A673 (cell line): Measurements from ENCODE around the gene CDC73. TPM values are rescaled to one million over a fixed set of nuclear protein-coding genes. Genes with fewer than 3 reads are reported as not detected.

ENCODE experiments used
- BruUV-seq: library from RNA; stranded (reverse); fragments of 400-500 nt; replicated peaks from 2 replicates; lab custom pipeline; 2021; lab: Mats Ljungman, UMichigan
- CTCF ChIA-PET: fragments of 300-600 bp; sonication (Branson Sonifier 250); formaldehyde crosslinking; loops from one replicate; lab custom pipeline; 2022; ENCODE audit warnings: antibody characterized with exemption; lab: Charles Lee
- POLR2A ChIA-PET: fragments of 300-600 bp; sonication (Branson Sonifier 250); formaldehyde crosslinking; loops from one replicate; lab custom pipeline; 2022; ENCODE audit warnings: antibody characterized with exemption; ENCODE audit not compliant: low non-redundant PET; lab: Charles Lee
- DNase-seq: peaks from one replicate; pipeline ENCODE4 v3.0.0-alpha.2; 2015; ENCODE audit warnings: low spot score
- H3K27ac ChIP-seq: fragments of 200-600 bp; sonication (generic); 2 replicates; pipeline ENCODE4 v1.5.1; 2016; ENCODE audit warnings: mixed run types, low read depth, mild to moderate bottlenecking, mixed read lengths, antibody characterized with exemption, low read length; ENCODE audit not compliant: poor library complexity, severe bottlenecking
- H3K27me3 ChIP-seq: fragments of 200-600 bp; sonication (generic); replicated peaks from 2 replicates; pipeline ENCODE4 v1.6.1; 2017; ENCODE audit warnings: mixed run types, low read depth, mild to moderate bottlenecking, mixed read lengths, antibody characterized with exemption, low read length; ENCODE audit not compliant: insufficient read depth, poor library complexity
- H3K36me3 ChIP-seq: fragments of 200-600 bp; sonication (generic); 2 replicates; pipeline ENCODE4 v1.6.1; 2016; ENCODE audit warnings: mixed run types, mild to moderate bottlenecking, mixed read lengths, antibody characterized with exemption, low read length; ENCODE audit not compliant: insufficient read depth, poor library complexity, severe bottlenecking
- H3K4me1 ChIP-seq: fragments of 200-600 bp; sonication (generic); 2 replicates; pipeline ENCODE4 v1.6.1; 2017; ENCODE audit warnings: mixed run types, mild to moderate bottlenecking, mixed read lengths, antibody characterized with exemption, low read length; ENCODE audit not compliant: insufficient read depth, poor library complexity, severe bottlenecking
- H3K4me3 ChIP-seq: fragments of 200-600 bp; sonication (generic); 2 replicates; pipeline ENCODE4 v1.5.1; 2016; ENCODE audit warnings: low read depth, mixed run types, mild to moderate bottlenecking, mixed read lengths, low read length; ENCODE audit not compliant: poor library complexity, severe bottlenecking
- H3K9me3 ChIP-seq: fragments of 200-600 bp; sonication (generic); 2 replicates; pipeline ENCODE4 v1.6.1; 2016; ENCODE audit warnings: mixed run types, low read depth, mild to moderate bottlenecking, mixed read lengths, antibody characterized with exemption, low read length; ENCODE audit not compliant: poor library complexity, severe bottlenecking
- CTCF ChIP-seq: fragments of 300-800, 200-600 bp; sonication (generic); conservative IDR thresholded peaks from 2 replicates; pipeline ENCODE4 v1.5.1; 2017; ENCODE audit warnings: low read depth, mild to moderate bottlenecking, antibody characterized with exemption, low read length, moderate library complexity, mixed read lengths
- EZH2 ChIP-seq: fragments of 200-600 bp; sonication (generic); IDR thresholded peaks from 2 replicates; pipeline ENCODE4 v1.6.1; 2017; ENCODE audit warnings: borderline replicate concordance, low read depth, mild to moderate bottlenecking, mixed read lengths, antibody characterized with exemption, low read length; ENCODE audit not compliant: poor library complexity, severe bottlenecking
- intact Hi-C: fragments of 100-400 bp; cut with micrococcal nuclease; formaldehyde crosslinking; loops from one replicate; pipeline ENCODE4 v1.10.0; 2022; ENCODE audit not compliant: unreplicated experiment
- total RNA-seq: library from RNA; stranded (reverse); gene quantifications from 2 replicates; pipeline ENCODE4 v1.2.3, GENCODE V29; 2021

CDC73 gene
- total RNA-seq, 1 experiment from 2014 or later: 71.0 TPM

DNA sequence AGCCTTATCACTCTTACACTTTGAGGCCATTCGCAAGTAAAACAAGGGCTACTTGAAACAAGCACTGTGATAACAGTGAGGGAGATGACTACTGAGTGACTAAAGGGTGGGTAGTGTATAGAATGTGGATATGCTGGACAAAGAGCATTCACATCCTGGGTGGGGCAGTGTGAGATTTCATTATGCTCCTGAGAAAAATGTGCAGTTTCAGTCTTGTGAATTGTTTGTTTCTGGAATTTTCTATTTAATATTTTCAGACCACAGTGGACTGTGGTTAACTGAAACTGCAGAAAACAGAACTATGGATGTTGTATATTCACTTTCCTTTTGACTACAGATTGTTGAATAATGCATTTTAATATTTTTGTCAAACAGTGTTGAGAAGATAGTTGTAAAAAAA lies 89.7 kb downstream of the CDC73 start:
- no TSS peak for BruUV-seq
- ChIA-PET CTCF (no interaction called here), POLR2A (no interaction called here)
- no peak for TF ChIP-seq EZH2
- TF ChIP-seq CTCF: no peak
- no peak for DNase-seq
- Histone ChIP-seq H3K9me3 (peaks cover 9% of the 10 kb centered on the region), H3K27me3 (no peaks in the 10 kb centered on the region), H3K4me3 (no peak overlapping the region), H3K4me1 (peaks cover 4% of the 10 kb centered on the region), H3K27ac (no peak overlapping the region), H3K36me3 (peaks cover 32% of the 10 kb centered on the region)
- intact Hi-C loops: no loop called here

GRCh38 chr1:193212637-193213036 lies 90.8 kb downstream of the CDC73 start:
- Histone ChIP-seq H3K27ac (no peak overlapping the region), H3K4me3 (no peak overlapping the region), H3K9me3 (no peaks in the 10 kb centered on the region), H3K4me1 (peaks cover 8% of the 10 kb centered on the region), H3K36me3 (peaks cover 28% of the 10 kb centered on the region), H3K27me3 (no peaks in the 10 kb centered on the region)
- BruUV-seq: no TSS peak
- no peak for DNase-seq
- CTCF ChIA-PET: no interaction called here
- intact Hi-C loops: no loop called here
- POLR2A ChIA-PET: no interaction called here
- TF ChIP-seq CTCF (no peak), EZH2 (no peak)

DNA sequence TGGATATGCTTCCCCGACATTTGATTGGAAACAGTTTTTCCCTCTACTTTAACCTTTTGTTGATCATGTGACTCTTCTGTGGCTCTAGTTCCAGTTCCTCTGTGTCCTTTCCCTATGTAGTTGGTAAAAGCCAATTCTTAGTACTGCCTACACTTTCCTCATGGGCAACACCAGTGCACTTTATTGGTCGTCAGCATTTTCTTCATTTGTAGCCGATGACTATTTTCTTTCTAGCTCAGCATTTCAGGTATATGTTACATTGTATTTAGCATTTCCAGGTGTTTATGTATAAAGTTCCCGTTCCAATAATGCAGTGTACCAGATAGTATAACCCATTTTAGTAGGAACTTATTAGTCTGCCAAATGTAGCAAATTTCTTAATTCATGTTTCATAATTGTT lies 92.2 kb downstream of the CDC73 start:
- peaks cover 28% of the 10 kb centered on the region for H3K36me3 ChIP-seq
- POLR2A ChIA-PET: no interaction called here
- TF ChIP-seq CTCF (no peak), EZH2 (no peak)
- H3K4me3 ChIP-seq: no peak overlapping the region
- no peak overlapping the region for H3K27ac ChIP-seq
- CTCF ChIA-PET: no interaction called here
- intact Hi-C loops: no loop called here
- H3K4me1 ChIP-seq: peaks cover 8% of the 10 kb centered on the region
- DNase-seq: no peak
- H3K27me3 ChIP-seq: no peaks in the 10 kb centered on the region
- BruUV-seq: no TSS peak
- H3K9me3 ChIP-seq: no peaks in the 10 kb centered on the region
